Measurements from ENCODE around the gene HINT2.

- no peak for TF ChIP-seq CTCF (IDR thresholded peaks at IDR 0.05)
- TF ChIP-seq POLR2A (IDR thresholded peaks at IDR 0.05), result no peak
- TF ChIP-seq POLR2AphosphoS5 (IDR thresholded peaks at IDR 0.05), result peak; percentile 78
Observed at GRCh38 chr9:35844628-35845270, 29.9 kb upstream of the HINT2 start.

All from prostate gland (tissue), 2 donors.